PC-3 (cell line): ENCODE data around the gene RNASE9. TPM values are rescaled to one million over a fixed set of nuclear protein-coding genes. Genes with fewer than 3 reads are reported as not detected.
"Not testable (repeated sequence)": the region's sequence is repeated elsewhere in the genome, so short reads cannot be mapped to it uniquely, and the experiment has no call there.

Experiments
- ATAC-seq: fragments of 200-7000 bp; cut with Tn5 transposase; 2 replicates; pipeline ENCODE4 v1.9.1; 2020; ENCODE audit warnings: mild to moderate bottlenecking, moderate library complexity
- BruUV-seq: library from RNA; stranded (reverse); fragments of 400-500 nt; replicated peaks from 2 replicates; lab custom pipeline; 2021; lab: Mats Ljungman, UMichigan
- CTCF ChIA-PET: fragments of 300-600 bp; sonication (Branson Sonifier 250); formaldehyde crosslinking; loops from one replicate; lab custom pipeline; 2022; ENCODE audit warnings: antibody characterized with exemption; lab: Charles Lee
- POLR2A ChIA-PET: fragments of 300-600 bp; sonication (Branson Sonifier 250); formaldehyde crosslinking; loops from one replicate; lab custom pipeline; 2022; ENCODE audit warnings: antibody characterized with exemption; ENCODE audit not compliant: unreplicated experiment; lab: Charles Lee
- DNase-seq: peaks from one replicate; pipeline ENCODE4 v3.0.0-alpha.2; 2015
- H2AFZ ChIP-seq: fragments of 300-600 bp; sonication (generic); 2 replicates; pipeline ENCODE4 v1.6.0; 2016; ENCODE audit warnings: antibody characterized with exemption, low read length
- H3F3A ChIP-seq: fragments of 300-600 bp; sonication (generic); one replicate; pipeline ENCODE4 v1.6.0; 2017; ENCODE audit warnings: antibody characterized with exemption, low read length, control low read depth, mild to moderate bottlenecking; ENCODE audit not compliant: unreplicated experiment
- H3K27ac ChIP-seq: fragments of 300-600 bp; sonication (generic); 2 replicates; pipeline ENCODE4 v1.5.1; 2016; ENCODE audit warnings: mild to moderate bottlenecking, low read length
- H3K27me3 ChIP-seq: fragments of 300-600 bp; sonication (generic); 2 replicates; pipeline ENCODE4 v1.6.1; 2016; ENCODE audit warnings: low read length, mixed read lengths
- H3K36me3 ChIP-seq: fragments of 300-600 bp; sonication (generic); 2 replicates; pipeline ENCODE4 v1.6.1; 2016; ENCODE audit warnings: low read depth, mixed run types, low read length, mixed read lengths
- H3K4me1 ChIP-seq: fragments of 300-600 bp; sonication (generic); 2 replicates; pipeline ENCODE4 v1.5.1; 2016; ENCODE audit warnings: low read length; ENCODE audit not compliant: insufficient read depth
- H3K4me2 ChIP-seq: fragments of 300-600 bp; sonication (generic); 2 replicates; pipeline ENCODE4 v1.6.0; 2016; ENCODE audit warnings: low read length
- H3K4me3 ChIP-seq: fragments of 300-600 bp; sonication (generic); 2 replicates; pipeline ENCODE4 v1.5.1; 2016; ENCODE audit warnings: mild to moderate bottlenecking, low read length, mixed read lengths
- H3K79me2 ChIP-seq: fragments of 300-600 bp; sonication (generic); 2 replicates; pipeline ENCODE4 v1.6.1; 2017; ENCODE audit warnings: low read length, mixed read lengths
- H3K9ac ChIP-seq: fragments of 300-600 bp; sonication (generic); 2 replicates; pipeline ENCODE4 v1.6.0; 2016; ENCODE audit warnings: mild to moderate bottlenecking, low read length
- H3K9me2 ChIP-seq: fragments of 300-600 bp; sonication (generic); replicated peaks from 2 replicates; pipeline ENCODE4 v1.6.1; 2016; ENCODE audit warnings: mixed run types, low read length, mixed read lengths
- H3K9me3 ChIP-seq: fragments of 300-600 bp; sonication (generic); 2 replicates; pipeline ENCODE4 v1.6.1; 2016; ENCODE audit warnings: low read length, mixed read lengths
- H4K20me1 ChIP-seq: fragments of 300-600 bp; sonication (generic); 2 replicates; pipeline ENCODE4 v1.6.1; 2016; ENCODE audit warnings: low read length, mixed read lengths
- CTCF ChIP-seq: fragments of 300-600 bp; sonication (generic); conservative IDR thresholded peaks from 2 replicates; pipeline ENCODE4 v1.5.1; 2017; ENCODE audit warnings: antibody characterized with exemption, low read depth, mild to moderate bottlenecking, low read length
- EZH2 ChIP-seq: fragments of 300-600 bp; sonication (generic); IDR thresholded peaks from one replicate; pipeline ENCODE4 v1.6.1; 2017; ENCODE audit warnings: antibody characterized with exemption, mild to moderate bottlenecking, low read length; ENCODE audit not compliant: unreplicated experiment
- EZH2phosphoT487 ChIP-seq: fragments of 300-600 bp; sonication (generic); IDR thresholded peaks from 2 replicates; pipeline ENCODE4 v1.6.1; 2018; ENCODE audit warnings: mild to moderate bottlenecking, antibody characterized with exemption, low read length, borderline replicate concordance
- intact Hi-C: fragments of 100-400 bp; cut with micrococcal nuclease; formaldehyde crosslinking; loops from 2 replicates; pipeline ENCODE4 v1.9.0; 2023
- total RNA-seq: library from RNA; depleted of rRNA; stranded (reverse); fragments of >200 nt; gene quantifications from 2 replicates; pipeline ENCODE4 v1.2.3, GENCODE V29; 2014

The RNASE9 gene
- total RNA-seq, 1 experiment from 2014 or later = not detected

DNA sequence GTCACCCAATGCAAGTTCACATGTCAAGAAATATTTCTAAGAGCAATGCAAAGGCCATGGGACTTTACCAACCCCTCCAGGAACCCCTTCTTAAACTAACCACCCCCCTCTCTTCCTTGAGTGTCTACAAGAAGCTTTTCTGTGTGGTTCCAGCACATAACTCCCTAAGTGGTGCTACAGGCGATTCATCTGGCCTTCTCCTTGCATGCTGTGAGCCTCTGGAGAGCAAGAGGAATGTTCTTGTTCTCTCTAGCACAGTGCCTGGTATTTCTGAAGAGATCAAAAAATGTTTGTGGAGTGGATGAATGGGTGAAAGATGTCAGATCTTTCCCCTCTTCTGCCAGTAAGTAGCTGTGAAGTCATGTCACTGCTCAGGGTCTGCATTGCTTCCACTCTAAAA is 36.3 kb upstream of the RNASE9 start:
- ATAC-seq (no peak), DNase-seq (no peak)
- no peak for TF ChIP-seq EZH2phosphoT487
- TF ChIP-seq EZH2 = no peak
- no peak for TF ChIP-seq CTCF
- Histone ChIP-seq H4K20me1 (no peaks in the 10 kb centered on the region), H3K4me1 (no peaks in the 10 kb centered on the region), H3K9me3 (no peaks in the 10 kb centered on the region), H3K36me3 (no peaks in the 10 kb centered on the region), H3K4me2 (no peak overlapping the region), H3K9me2 (no peaks in the 10 kb centered on the region), H3K79me2 (no peaks in the 10 kb centered on the region), H3K4me3 (no peak overlapping the region), H2AFZ (no peak overlapping the region), H3F3A (no peaks in the 10 kb centered on the region), H3K27me3 (peaks cover 11% of the 10 kb centered on the region), H3K9ac (no peak overlapping the region), H3K27ac (no peak overlapping the region)
- intact Hi-C loops = no loop called here
- CTCF ChIA-PET = no interaction called here
- POLR2A ChIA-PET = no interaction called here
- no TSS peak for BruUV-seq

DNA sequence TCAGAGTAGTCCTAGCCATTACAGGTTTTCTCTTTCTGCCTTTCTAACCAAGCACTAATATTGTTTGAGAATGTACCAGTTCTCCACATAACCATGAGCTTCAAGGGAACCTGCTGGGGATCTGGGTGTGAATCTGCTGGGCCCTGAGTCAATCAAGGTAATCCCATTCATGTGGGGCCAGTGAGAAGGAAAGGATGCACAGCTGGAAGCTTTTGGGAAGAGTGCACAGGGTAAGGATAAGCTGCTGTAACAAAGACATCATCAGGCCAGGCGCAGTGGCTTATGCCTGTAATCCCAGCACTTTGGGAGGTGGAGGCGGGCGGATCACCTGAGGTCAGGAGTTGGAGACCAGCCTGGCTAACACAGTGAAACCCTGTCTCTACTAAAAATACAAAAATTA is 34.9 kb upstream of the RNASE9 start:
- H3K79me2 ChIP-seq, DNase-seq, H3K4me3 ChIP-seq, BruUV-seq, H3K9ac ChIP-seq, H3K4me2 ChIP-seq, H2AFZ ChIP-seq, intact Hi-C loops, H3K27ac ChIP-seq, H3K9me2 ChIP-seq, H3K36me3 ChIP-seq, H3F3A ChIP-seq, H4K20me1 ChIP-seq, H3K4me1 ChIP-seq, CTCF ChIA-PET, H3K9me3 ChIP-seq, ATAC-seq: not testable (repeated sequence)
- POLR2A ChIA-PET = interaction anchor here (0.5 kb wide), 1 partner anchor 133 kb away, joined by 4 read pairs; no protein-coding TSS in a partner anchor
- H3K27me3 ChIP-seq = peaks cover 24% of the 10 kb centered on the region

- H4K20me1 ChIP-seq = no peaks in the 10 kb centered on the region
- H3K4me3 ChIP-seq = no peak overlapping the region
- no peaks in the 10 kb centered on the region for H3K9me3 ChIP-seq
- intact Hi-C loops = no loop called here
- no peaks in the 10 kb centered on the region for H3K36me3 ChIP-seq
- H3K27me3 ChIP-seq = peaks cover 44% of the 10 kb centered on the region
- H3K79me2 ChIP-seq = no peaks in the 10 kb centered on the region
- H3K9ac ChIP-seq = no peak overlapping the region
- H3K4me1 ChIP-seq = no peaks in the 10 kb centered on the region
- ChIA-PET POLR2A (interaction anchor here (0.6 kb wide), 1 partner anchor 131 kb away, joined by 3 read pairs; no protein-coding TSS in a partner anchor), CTCF (no interaction called here)
- no peak overlapping the region for H3K4me2 ChIP-seq
- no peak for ATAC-seq
- H2AFZ ChIP-seq = no peak overlapping the region
- no TSS peak for BruUV-seq
- no peak for DNase-seq
- H3K27ac ChIP-seq = no peak overlapping the region
- H3F3A ChIP-seq = no peaks in the 10 kb centered on the region
- H3K9me2 ChIP-seq = no peaks in the 10 kb centered on the region
- TF ChIP-seq CTCF = no peak
- TF ChIP-seq EZH2 = no peak
- TF ChIP-seq EZH2phosphoT487 = no peak
Observed at GRCh38 chr14:20592574-20592973, 31.7 kb upstream of the RNASE9 start.
